Vagina (tissue), 2 donors: Measurements from ENCODE around the gene ITGBL1. TPM values are rescaled to one million over a fixed set of nuclear protein-coding genes. Genes with fewer than 3 reads are reported as not detected.

Experiments used
- DNase-seq, 2 donors: peaks; one replicate each; pipeline ENCODE4 v3.0.0-alpha.2; 2017; ENCODE audit errors: extremely low spot score in 2 of 2
- H3K27ac ChIP-seq: fragments of 200-600 bp; sonication (generic); one replicate; pipeline ENCODE4 v1.5.1; 2019
- H3K27me3 ChIP-seq: fragments of 200-600 bp; sonication (generic); one replicate; pipeline ENCODE4 v1.5.1; 2019
- H3K36me3 ChIP-seq, 2 donors: fragments of 200-600 bp; sonication (generic); one replicate each; pipeline ENCODE4 v1.5.1; 2017 to 2019
- H3K4me1 ChIP-seq: fragments of 200-600 bp; sonication (generic); one replicate; pipeline ENCODE4 v1.5.1; 2019
- H3K4me3 ChIP-seq, 2 donors: fragments of 200-600 bp; sonication (generic); 1 replicate in 1 of 2; 2 replicates in 1 of 2; pipeline ENCODE4 v1.5.1; 2016 to 2019
- H3K9me3 ChIP-seq: fragments of 200-600 bp; sonication (generic); one replicate; pipeline ENCODE4 v1.5.1; 2019
- POLR2A ChIP-seq, 2 donors: fragments of 450-650 bp; IDR thresholded peaks; one replicate each; pipeline ENCODE4 v1.6.1; 2017; ENCODE audit warnings: antibody characterized with exemption in 2 of 2, mild to moderate bottlenecking in 2 of 2, moderate library complexity in 2 of 2
- POLR2AphosphoS5 ChIP-seq, 2 donors: sonication (generic); formaldehyde crosslinking; IDR thresholded peaks; one replicate each; pipeline ENCODE4 v1.9.0; 2017; ENCODE audit warnings: antibody characterized with exemption in 2 of 2, mild to moderate bottlenecking in 2 of 2, low read depth in 1 of 2; ENCODE audit not compliant: insufficient read depth in 1 of 2
- intact Hi-C: fragments of 100-400 bp; cut with DNase I; formaldehyde crosslinking; loops from one replicate; pipeline ENCODE4 v1.15.1; 2023
- total RNA-seq: library from RNA; depleted of rRNA; stranded (reverse); fragments of >200 nt; gene quantifications from one replicate; pipeline ENCODE4 v1.2.3, GENCODE V29; 2016
- TF ChIP-seq, protein P1 (sequence below), 3 experiments: fragments of 450-650 bp in 2 of 3; fragments of 200-600 bp in 1 of 3; sonication (generic) in 1 of 3; IDR thresholded peaks; one replicate each; pipeline ENCODE4 v1.5.1; 2017 to 2019; ENCODE audit warnings: antibody characterized with exemption in 3 of 3, mild to moderate bottlenecking in 2 of 3, moderate library complexity in 2 of 3

The ITGBL1 gene
- total RNA-seq, 1 donor from 2014 or later, result 6.4 TPM

DNA sequence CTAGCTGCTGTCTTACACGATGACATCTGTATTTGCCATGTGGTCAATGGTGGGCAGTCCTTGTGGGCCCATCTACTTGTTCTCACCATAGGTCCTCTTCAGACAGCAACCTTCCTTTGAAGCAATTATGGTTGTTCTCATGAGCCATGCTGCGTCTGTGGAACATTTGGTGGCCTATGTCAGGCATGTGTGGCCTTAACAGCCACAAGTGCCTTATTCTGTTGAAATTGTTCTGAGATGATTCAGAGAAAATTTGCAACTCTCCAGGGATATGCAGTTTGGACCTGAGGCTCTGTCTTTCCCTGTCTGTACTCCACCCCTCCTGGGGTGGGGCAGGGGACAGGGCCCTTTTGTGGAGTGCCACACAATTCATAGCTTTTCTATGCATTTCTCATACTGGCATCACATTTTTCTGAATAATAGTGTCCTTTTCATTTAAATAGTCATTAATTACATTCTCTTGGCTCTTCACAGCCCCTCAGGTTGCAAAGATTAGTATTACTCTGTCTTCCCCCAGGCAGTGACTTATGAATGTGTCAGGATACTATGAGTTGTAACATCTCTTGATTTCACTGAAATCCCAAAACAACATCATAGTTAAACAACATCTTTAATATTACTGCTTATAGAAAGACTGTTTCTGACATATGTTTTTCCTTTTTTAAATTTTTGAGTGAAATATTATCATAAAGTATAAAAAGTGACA is 102.1 kb downstream of the ITGBL1 start:
- Histone ChIP-seq H3K9me3 (no peaks in the 10 kb centered on the region), H3K27ac (no peak overlapping the region), H3K4me3 (no peak overlapping the region), H3K4me1 (no peaks in the 10 kb centered on the region), H3K27me3 (no peaks in the 10 kb centered on the region), H3K36me3 (no peaks in the 10 kb centered on the region)
- no peak for DNase-seq
- no peak for TF ChIP-seq POLR2A (IDR thresholded peaks at IDR 0.05)
- no peak for TF ChIP-seq POLR2AphosphoS5 (IDR thresholded peaks at IDR 0.05; ENCODE audit: insufficient read depth in 1 of 2, low read depth in 1 of 2)
- TF ChIP-seq, protein P1, sequence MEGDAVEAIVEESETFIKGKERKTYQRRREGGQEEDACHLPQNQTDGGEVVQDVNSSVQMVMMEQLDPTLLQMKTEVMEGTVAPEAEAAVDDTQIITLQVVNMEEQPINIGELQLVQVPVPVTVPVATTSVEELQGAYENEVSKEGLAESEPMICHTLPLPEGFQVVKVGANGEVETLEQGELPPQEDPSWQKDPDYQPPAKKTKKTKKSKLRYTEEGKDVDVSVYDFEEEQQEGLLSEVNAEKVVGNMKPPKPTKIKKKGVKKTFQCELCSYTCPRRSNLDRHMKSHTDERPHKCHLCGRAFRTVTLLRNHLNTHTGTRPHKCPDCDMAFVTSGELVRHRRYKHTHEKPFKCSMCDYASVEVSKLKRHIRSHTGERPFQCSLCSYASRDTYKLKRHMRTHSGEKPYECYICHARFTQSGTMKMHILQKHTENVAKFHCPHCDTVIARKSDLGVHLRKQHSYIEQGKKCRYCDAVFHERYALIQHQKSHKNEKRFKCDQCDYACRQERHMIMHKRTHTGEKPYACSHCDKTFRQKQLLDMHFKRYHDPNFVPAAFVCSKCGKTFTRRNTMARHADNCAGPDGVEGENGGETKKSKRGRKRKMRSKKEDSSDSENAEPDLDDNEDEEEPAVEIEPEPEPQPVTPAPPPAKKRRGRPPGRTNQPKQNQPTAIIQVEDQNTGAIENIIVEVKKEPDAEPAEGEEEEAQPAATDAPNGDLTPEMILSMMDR (IDR thresholded peaks at IDR 0.05), result no peak
- intact Hi-C loops, result no loop called here

GRCh38 chr13:101555610-101556009 is 103.1 kb downstream of the ITGBL1 start:
- Histone ChIP-seq H3K27ac (no peak overlapping the region), H3K27me3 (no peaks in the 10 kb centered on the region), H3K36me3 (no peaks in the 10 kb centered on the region), H3K4me3 (no peak overlapping the region), H3K4me1 (no peaks in the 10 kb centered on the region), H3K9me3 (no peaks in the 10 kb centered on the region)
- DNase-seq, result no peak
- TF ChIP-seq POLR2A (IDR thresholded peaks at IDR 0.05) (no peak), POLR2AphosphoS5 (IDR thresholded peaks at IDR 0.05; ENCODE audit: insufficient read depth in 1 of 2, low read depth in 1 of 2) (no peak)
- TF ChIP-seq, protein P1 (IDR thresholded peaks at IDR 0.05), result no peak
- intact Hi-C loops, result no loop called here

GRCh38 chr13:101556676-101557123 is 104.2 kb downstream of the ITGBL1 start:
- Histone ChIP-seq H3K27me3 (no peaks in the 10 kb centered on the region), H3K4me1 (no peaks in the 10 kb centered on the region), H3K4me3 (no peak overlapping the region), H3K27ac (no peak overlapping the region), H3K36me3 (no peaks in the 10 kb centered on the region), H3K9me3 (no peaks in the 10 kb centered on the region)
- intact Hi-C loops, result no loop called here
- DNase-seq, result no peak
- TF ChIP-seq POLR2A (IDR thresholded peaks at IDR 0.05) (no peak), POLR2AphosphoS5 (IDR thresholded peaks at IDR 0.05; ENCODE audit: insufficient read depth in 1 of 2, low read depth in 1 of 2) (no peak)
- TF ChIP-seq, protein P1 (IDR thresholded peaks at IDR 0.05), result no peak

GRCh38 chr13:101565317-101565716 is 112.8 kb downstream of the ITGBL1 start:
- no peak for TF ChIP-seq POLR2AphosphoS5 (IDR thresholded peaks at IDR 0.05; ENCODE audit: insufficient read depth in 1 of 2, low read depth in 1 of 2)
- TF ChIP-seq, protein P1 (IDR thresholded peaks at IDR 0.05), result no peak
- TF ChIP-seq POLR2A (IDR thresholded peaks at IDR 0.05), result no peak
- H3K9me3 ChIP-seq, result no peaks in the 10 kb centered on the region
- no peak for DNase-seq
- no peaks in the 10 kb centered on the region for H3K36me3 ChIP-seq
- H3K4me3 ChIP-seq, result no peak overlapping the region
- no peaks in the 10 kb centered on the region for H3K27me3 ChIP-seq
- no peaks in the 10 kb centered on the region for H3K4me1 ChIP-seq
- no peak overlapping the region for H3K27ac ChIP-seq
- intact Hi-C loops, result no loop called here

GRCh38 chr13:101567841-101568240 is 115.4 kb downstream of the ITGBL1 start:
- TF ChIP-seq POLR2A (IDR thresholded peaks at IDR 0.05), result no peak
- TF ChIP-seq, protein P1 (IDR thresholded peaks at IDR 0.05), result no peak
- no peak for TF ChIP-seq POLR2AphosphoS5 (IDR thresholded peaks at IDR 0.05; ENCODE audit: insufficient read depth in 1 of 2, low read depth in 1 of 2)
- intact Hi-C loops, result no loop called here
- Histone ChIP-seq H3K4me3 (no peak overlapping the region), H3K27ac (no peak overlapping the region), H3K9me3 (no peaks in the 10 kb centered on the region), H3K27me3 (no peaks in the 10 kb centered on the region), H3K4me1 (no peaks in the 10 kb centered on the region), H3K36me3 (no peaks in the 10 kb centered on the region)
- DNase-seq, result no peak
